Measurements from ENCODE around the gene MTIF3. TPM values are rescaled to one million over a fixed set of nuclear protein-coding genes. Genes with fewer than 3 reads are reported as not detected.

Gene MTIF3
- total RNA-seq, 2 donors from 2014 or later, result 28.3 to 29.5 TPM

GRCh38 chr13:27461940-27462584, 11.7 kb upstream of the MTIF3 start:
- no peak for DNase-seq (ENCODE audit: low spot score)
- H3K4me1 ChIP-seq (ENCODE audit: control insufficient read depth in 1 of 2, low read depth in 2 of 2), result no peaks in the 10 kb centered on the region
- no peak overlapping the region for H3K4me3 ChIP-seq
- no peaks in the 10 kb centered on the region for H3K9me3 ChIP-seq
- no peak overlapping the region for H3K27ac ChIP-seq
- TF ChIP-seq CTCF (IDR thresholded peaks at IDR 0.05), result no peak
- no peaks in the 10 kb centered on the region for H3K36me3 ChIP-seq
- ATAC-seq (ENCODE audit: insufficient number of reproducible peaks, low FRiP score, low read depth), result no peak
- H3K27me3 ChIP-seq (replicated peaks; ENCODE audit: insufficient read depth), result no peaks in the 10 kb centered on the region

- DNase-seq (ENCODE audit: low spot score) (no peak), ATAC-seq (ENCODE audit: insufficient number of reproducible peaks, low FRiP score, low read depth) (no peak)
- Histone ChIP-seq H3K36me3 (no peaks in the 10 kb centered on the region), H3K27ac (no peak overlapping the region), H3K9me3 (no peaks in the 10 kb centered on the region), H3K27me3 (replicated peaks; ENCODE audit: insufficient read depth) (no peaks in the 10 kb centered on the region), H3K4me3 (peak overlapping the region; percentile 45), H3K4me1 (ENCODE audit: control insufficient read depth in 1 of 2, low read depth in 2 of 2) (peaks cover 0 to 14% of the 10 kb centered on the region in 2 donors)
- TF ChIP-seq CTCF (IDR thresholded peaks at IDR 0.05), result no peak
These were observed 5.0 kb upstream of the MTIF3 start for GRCh38 chr13:27455331-27455855.

DNA sequence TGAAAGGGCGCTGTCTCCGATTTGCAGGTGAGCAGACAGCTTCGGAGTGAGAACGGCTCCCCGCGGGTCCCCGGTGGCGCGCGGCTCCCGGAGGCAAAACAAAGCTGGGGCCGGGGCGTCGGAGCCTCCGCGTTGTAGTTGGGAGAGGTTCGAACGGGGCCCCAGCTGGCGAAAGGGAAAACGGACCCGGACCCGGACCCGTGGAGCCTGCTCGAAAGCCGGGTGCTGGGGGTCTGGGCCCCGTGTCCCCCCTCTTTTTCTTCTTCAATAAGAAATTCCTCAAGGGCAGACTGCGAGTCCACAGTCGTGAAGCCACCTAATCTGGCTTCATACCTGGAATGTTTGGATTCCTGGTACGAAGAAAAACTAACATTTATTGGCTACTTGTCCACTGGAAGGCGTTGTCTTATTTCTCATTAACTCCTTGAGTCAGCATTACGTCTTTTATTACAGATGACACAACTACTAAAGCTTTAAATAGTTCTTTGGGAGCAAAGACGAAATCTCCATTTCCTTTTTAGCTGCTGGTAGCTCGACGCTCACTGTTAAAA, 632 bp upstream of the MTIF3 start:
- ATAC-seq (ENCODE audit: insufficient number of reproducible peaks, low FRiP score, low read depth) (peak; percentile 31), DNase-seq (ENCODE audit: low spot score) (no peak)
- Histone ChIP-seq H3K27me3 (replicated peaks; ENCODE audit: insufficient read depth) (no peaks in the 10 kb centered on the region), H3K4me1 (ENCODE audit: control insufficient read depth in 1 of 2, low read depth in 2 of 2) (peaks cover 14 to 31% of the 10 kb centered on the region in 2 donors), H3K9me3 (no peaks in the 10 kb centered on the region), H3K27ac (peak overlapping the region; percentile 94 to 96), H3K36me3 (no peaks in the 10 kb centered on the region), H3K4me3 (peak overlapping the region; percentile 94)
- TF ChIP-seq CTCF (IDR thresholded peaks at IDR 0.05), result peak; percentile 1

- TF ChIP-seq CTCF (IDR thresholded peaks at IDR 0.05), result no peak
- peaks cover 4% of the 10 kb centered on the region for H3K36me3 ChIP-seq
- no peaks in the 10 kb centered on the region for H3K9me3 ChIP-seq
- DNase-seq (ENCODE audit: low spot score) (no peak), ATAC-seq (ENCODE audit: insufficient number of reproducible peaks, low FRiP score, low read depth) (no peak)
- peak overlapping the region; percentile 94 to 96 for H3K27ac ChIP-seq
- H3K27me3 ChIP-seq (replicated peaks; ENCODE audit: insufficient read depth), result no peaks in the 10 kb centered on the region
- peaks cover 14 to 29% of the 10 kb centered on the region in 2 donors for H3K4me1 ChIP-seq (ENCODE audit: control insufficient read depth in 1 of 2, low read depth in 2 of 2)
- peak overlapping the region; percentile 94 for H3K4me3 ChIP-seq
These were observed 1.2 kb downstream of the MTIF3 start for GRCh38 chr13:27449081-27449603.

DNA sequence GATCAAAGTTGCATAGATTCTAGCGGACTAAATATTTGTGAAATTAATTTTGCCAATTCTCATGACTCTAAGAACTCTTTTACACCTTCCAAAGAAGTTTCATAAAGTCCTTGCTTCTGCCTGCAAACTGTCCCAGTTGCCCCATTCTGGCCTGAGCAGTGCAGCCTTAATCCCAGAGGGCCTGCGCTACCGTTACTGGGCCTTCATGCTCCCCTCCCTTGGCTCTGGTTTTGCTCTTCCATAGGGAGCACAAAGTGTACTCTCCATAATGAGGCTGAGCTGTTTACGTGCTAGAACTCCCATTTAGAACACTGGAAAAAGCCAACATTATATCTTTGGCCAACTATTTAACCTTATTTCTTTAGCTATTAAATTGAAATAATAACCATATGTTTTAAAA, 2.1 kb downstream of the MTIF3 start:
- TF ChIP-seq CTCF (IDR thresholded peaks at IDR 0.05), result no peak
- no peak for DNase-seq (ENCODE audit: low spot score)
- H3K4me3 ChIP-seq, result no peak overlapping the region
- no peak for ATAC-seq (ENCODE audit: insufficient number of reproducible peaks, low FRiP score, low read depth)
- H3K4me1 ChIP-seq (ENCODE audit: control insufficient read depth in 1 of 2, low read depth in 2 of 2), result peaks cover 14 to 29% of the 10 kb centered on the region in 2 donors
- H3K27ac ChIP-seq, result no peak overlapping the region
- no peaks in the 10 kb centered on the region for H3K9me3 ChIP-seq
- H3K27me3 ChIP-seq (replicated peaks; ENCODE audit: insufficient read depth), result no peaks in the 10 kb centered on the region
- peaks cover 4% of the 10 kb centered on the region for H3K36me3 ChIP-seq

Data from thoracic aorta (tissue), 2 donors.